Measurements from ENCODE around the gene NKAIN2. TPM values are rescaled to one million over a fixed set of nuclear protein-coding genes. Genes with fewer than 3 reads are reported as not detected.

The NKAIN2 gene
- total RNA-seq, 1 donor from 2014 or later: 0.56 TPM

GRCh38 chr6:124482071-124482491, 678.4 kb downstream of the NKAIN2 start:
- Mint-ChIP-seq H3K4me3 (ENCODE audit: unreplicated experiment) (no peak overlapping the region), H3K27ac (ENCODE audit: unreplicated experiment) (no peak overlapping the region), H3K4me1 (ENCODE audit: low read depth, unreplicated experiment) (peaks cover 5% of the 10 kb centered on the region), H3K27me3 (ENCODE audit: unreplicated experiment) (no peaks in the 10 kb centered on the region), H3K9me3 (ENCODE audit: unreplicated experiment) (no peaks in the 10 kb centered on the region), H3K36me3 (ENCODE audit: unreplicated experiment) (no peaks in the 10 kb centered on the region)
- no peak for DNase-seq
- TF ChIP-seq, protein P1, sequence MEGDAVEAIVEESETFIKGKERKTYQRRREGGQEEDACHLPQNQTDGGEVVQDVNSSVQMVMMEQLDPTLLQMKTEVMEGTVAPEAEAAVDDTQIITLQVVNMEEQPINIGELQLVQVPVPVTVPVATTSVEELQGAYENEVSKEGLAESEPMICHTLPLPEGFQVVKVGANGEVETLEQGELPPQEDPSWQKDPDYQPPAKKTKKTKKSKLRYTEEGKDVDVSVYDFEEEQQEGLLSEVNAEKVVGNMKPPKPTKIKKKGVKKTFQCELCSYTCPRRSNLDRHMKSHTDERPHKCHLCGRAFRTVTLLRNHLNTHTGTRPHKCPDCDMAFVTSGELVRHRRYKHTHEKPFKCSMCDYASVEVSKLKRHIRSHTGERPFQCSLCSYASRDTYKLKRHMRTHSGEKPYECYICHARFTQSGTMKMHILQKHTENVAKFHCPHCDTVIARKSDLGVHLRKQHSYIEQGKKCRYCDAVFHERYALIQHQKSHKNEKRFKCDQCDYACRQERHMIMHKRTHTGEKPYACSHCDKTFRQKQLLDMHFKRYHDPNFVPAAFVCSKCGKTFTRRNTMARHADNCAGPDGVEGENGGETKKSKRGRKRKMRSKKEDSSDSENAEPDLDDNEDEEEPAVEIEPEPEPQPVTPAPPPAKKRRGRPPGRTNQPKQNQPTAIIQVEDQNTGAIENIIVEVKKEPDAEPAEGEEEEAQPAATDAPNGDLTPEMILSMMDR (IDR thresholded peaks at IDR 0.05; ENCODE audit: partially characterized antibody, unreplicated experiment): no peak

DNA sequence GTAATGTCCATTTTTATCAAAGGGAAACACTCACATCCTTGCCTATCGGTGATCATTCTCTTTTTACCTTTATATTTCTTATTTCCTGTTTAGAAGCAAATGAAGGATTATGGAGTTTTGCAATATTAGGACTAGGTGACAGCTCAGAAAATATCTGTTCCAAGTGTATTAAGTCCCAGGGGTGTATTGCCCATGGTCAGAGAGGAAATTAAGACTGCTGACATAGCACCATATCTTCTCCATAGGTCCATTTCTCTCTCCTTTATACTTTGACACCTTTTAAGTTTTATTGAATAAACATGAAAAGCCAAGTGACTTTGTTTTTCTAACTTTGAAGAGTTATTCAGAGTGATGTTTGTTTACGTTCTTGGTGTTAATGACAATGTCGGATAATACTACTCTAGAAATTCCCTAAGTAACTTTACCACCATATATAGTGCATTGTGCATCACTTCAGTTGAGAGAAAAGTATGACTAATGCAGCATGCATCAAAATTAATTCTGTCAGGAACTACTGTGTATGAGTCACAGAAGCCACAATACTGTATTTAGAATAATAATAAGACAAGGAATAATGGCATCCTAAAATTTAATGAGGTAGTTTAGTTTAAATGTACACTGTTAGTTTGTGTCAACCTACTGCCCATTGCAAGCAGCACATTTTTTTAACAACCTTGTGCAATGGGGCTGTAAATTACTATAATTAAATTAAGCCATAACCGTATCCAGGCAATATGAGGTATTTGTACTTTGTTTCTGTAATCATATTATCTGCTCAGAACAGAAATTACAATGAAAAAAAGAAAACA, 684.2 kb downstream of the NKAIN2 start:
- Mint-ChIP-seq H3K36me3 (ENCODE audit: unreplicated experiment) (no peaks in the 10 kb centered on the region), H3K9me3 (ENCODE audit: unreplicated experiment) (no peaks in the 10 kb centered on the region), H3K4me1 (ENCODE audit: low read depth, unreplicated experiment) (peaks cover 7% of the 10 kb centered on the region), H3K27me3 (ENCODE audit: unreplicated experiment) (no peaks in the 10 kb centered on the region), H3K4me3 (ENCODE audit: unreplicated experiment) (no peak overlapping the region), H3K27ac (ENCODE audit: unreplicated experiment) (no peak overlapping the region)
- DNase-seq: no peak
- TF ChIP-seq, protein P1 (IDR thresholded peaks at IDR 0.05; ENCODE audit: partially characterized antibody, unreplicated experiment): no peak

DNA sequence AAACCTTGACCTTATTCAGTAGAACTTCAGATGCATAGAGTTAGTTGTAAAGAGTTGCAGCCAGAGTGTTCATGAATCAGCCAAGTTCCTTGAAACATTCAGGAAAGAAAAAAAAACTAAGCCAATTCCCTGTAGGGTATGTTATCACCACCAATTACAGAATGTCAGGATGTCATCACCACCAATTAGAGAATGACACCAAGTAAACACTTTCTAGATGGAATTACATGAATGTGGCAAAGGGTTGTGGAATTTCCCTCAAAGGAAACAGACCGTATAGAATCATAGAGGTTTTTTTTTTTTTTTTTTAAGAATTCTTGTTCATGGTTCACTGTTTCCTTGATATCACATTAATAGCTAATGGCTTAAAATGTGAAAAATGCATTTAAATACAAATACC, 686.5 kb downstream of the NKAIN2 start:
- H3K9me3 Mint-ChIP-seq (ENCODE audit: unreplicated experiment): no peaks in the 10 kb centered on the region
- no peak overlapping the region for H3K4me3 Mint-ChIP-seq (ENCODE audit: unreplicated experiment)
- TF ChIP-seq, protein P1 (IDR thresholded peaks at IDR 0.05; ENCODE audit: partially characterized antibody, unreplicated experiment): no peak
- no peak overlapping the region for H3K27ac Mint-ChIP-seq (ENCODE audit: unreplicated experiment)
- H3K4me1 Mint-ChIP-seq (ENCODE audit: low read depth, unreplicated experiment): peaks cover 7% of the 10 kb centered on the region
- DNase-seq: no peak
- H3K27me3 Mint-ChIP-seq (ENCODE audit: unreplicated experiment): no peaks in the 10 kb centered on the region
- H3K36me3 Mint-ChIP-seq (ENCODE audit: unreplicated experiment): no peaks in the 10 kb centered on the region

GRCh38 chr6:124493259-124493658, 689.6 kb downstream of the NKAIN2 start:
- H3K27ac Mint-ChIP-seq (ENCODE audit: unreplicated experiment): no peak overlapping the region
- H3K27me3 Mint-ChIP-seq (ENCODE audit: unreplicated experiment): no peaks in the 10 kb centered on the region
- no peaks in the 10 kb centered on the region for H3K9me3 Mint-ChIP-seq (ENCODE audit: unreplicated experiment)
- no peak for DNase-seq
- H3K4me3 Mint-ChIP-seq (ENCODE audit: unreplicated experiment): no peak overlapping the region
- no peaks in the 10 kb centered on the region for H3K36me3 Mint-ChIP-seq (ENCODE audit: unreplicated experiment)
- TF ChIP-seq, protein P1 (IDR thresholded peaks at IDR 0.05; ENCODE audit: partially characterized antibody, unreplicated experiment): no peak
- H3K4me1 Mint-ChIP-seq (ENCODE audit: low read depth, unreplicated experiment): peaks cover 2% of the 10 kb centered on the region

DNA sequence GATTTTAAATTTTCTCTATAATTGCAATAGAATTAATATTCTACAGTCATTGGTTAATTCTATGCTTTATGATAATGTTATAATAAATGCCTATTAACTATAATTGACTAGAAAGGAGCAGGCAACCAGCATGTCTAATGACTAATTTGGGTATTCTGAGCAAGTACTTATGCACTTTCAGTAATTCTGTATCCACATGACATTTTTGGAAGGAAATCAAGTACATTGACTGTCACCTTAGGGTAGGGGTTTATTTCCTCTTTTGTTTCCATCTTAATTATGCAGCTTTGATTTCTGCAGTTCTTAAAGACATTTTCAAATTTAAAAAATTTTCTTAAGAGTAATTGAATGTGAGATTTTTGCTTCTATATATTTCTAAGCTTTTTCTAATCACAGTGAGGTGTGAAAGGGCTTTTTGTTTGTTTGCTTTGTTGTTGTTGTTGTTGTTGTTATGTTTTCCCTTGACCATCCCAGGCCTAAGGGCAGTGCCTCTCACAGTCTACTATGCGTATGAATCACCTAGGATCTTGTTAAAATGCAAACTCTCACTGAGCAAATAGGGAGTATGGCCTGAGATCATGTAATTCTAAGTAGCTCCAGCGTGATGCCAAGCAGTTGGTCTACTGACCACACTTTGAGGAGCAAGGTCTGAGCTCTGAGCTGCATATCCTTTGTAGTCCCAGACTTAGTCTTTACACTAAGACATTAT, 691.4 kb downstream of the NKAIN2 start:
- H3K9me3 Mint-ChIP-seq (ENCODE audit: unreplicated experiment): no peaks in the 10 kb centered on the region

More for the DNA sequence above, 691.4 kb downstream of the NKAIN2 start:
- no peaks in the 10 kb centered on the region for H3K27me3 Mint-ChIP-seq (ENCODE audit: unreplicated experiment)
- TF ChIP-seq, protein P1 (IDR thresholded peaks at IDR 0.05; ENCODE audit: partially characterized antibody, unreplicated experiment): no peak
- H3K4me3 Mint-ChIP-seq (ENCODE audit: unreplicated experiment): no peak overlapping the region
- DNase-seq: no peak
- no peaks in the 10 kb centered on the region for H3K36me3 Mint-ChIP-seq (ENCODE audit: unreplicated experiment)
- H3K4me1 Mint-ChIP-seq (ENCODE audit: low read depth, unreplicated experiment): no peaks in the 10 kb centered on the region
- H3K27ac Mint-ChIP-seq (ENCODE audit: unreplicated experiment): no peak overlapping the region

Measured in glutamatergic neuron (in vitro differentiated cells).